GM10248 (cell line): ENCODE data around the gene DAG1.
"Not testable (repeated sequence)": the region's sequence is repeated elsewhere in the genome, so short reads cannot be mapped to it uniquely, and the experiment has no call there.

Experiments
- CTCF ChIA-PET: fragments of 300-600 bp; sonication (Branson Sonifier 250); formaldehyde crosslinking; extraction: SDS; loops from one replicate; lab custom pipeline; 2021; ENCODE audit warnings: antibody characterized with exemption; lab: Yijun Ruan, JAX
- POLR2A ChIA-PET: fragments of 350-650 bp; sonication (Branson Sonifier 250); formaldehyde crosslinking; extraction: SDS; loops from one replicate; lab custom pipeline; 2020; ENCODE audit warnings: antibody characterized with exemption; lab: Yijun Ruan, JAX
- DNase-seq: peaks from one replicate; pipeline ENCODE4 v3.0.0; 2012; ENCODE audit errors: extremely low spot score
- CTCF ChIP-seq: IDR thresholded peaks from 2 replicates; pipeline ENCODE4 v1.5.1; 2012; ENCODE audit warnings: mild to moderate bottlenecking, low read depth; ENCODE audit errors: extremely low read depth, missing control alignments, control extremely low read depth

The DAG1 gene

GRCh38 chr3:49484471-49484870 is 14.4 kb downstream of the DAG1 start:
- POLR2A ChIA-PET: no interaction called here
- CTCF ChIA-PET: interaction anchor here (1.0 kb wide), 1 partner anchor 12 kb away, joined by 3 read pairs; no protein-coding TSS in a partner anchor
- no peak for DNase-seq
- no peak for TF ChIP-seq CTCF

GRCh38 chr3:49489247-49489646 is 19.2 kb downstream of the DAG1 start:
- no peak for DNase-seq
- ChIA-PET POLR2A (no interaction called here), CTCF (interaction anchor here (0.9 to 1.3 kb wide), 2 partner anchors 13 to 182 kb away, joined by 3 to 4 read pairs; no protein-coding TSS in a partner anchor)
- TF ChIP-seq CTCF: no peak

- TF ChIP-seq CTCF: no peak
- no peak for DNase-seq
- ChIA-PET CTCF (interaction anchor here (0.9 to 1.8 kb wide), 4 partner anchors 18 to 47 kb away, joined by 3 to 6 read pairs (median 4); no protein-coding TSS in a partner anchor), POLR2A (interaction anchor here (0.7 kb wide), 1 partner anchor 386 kb away, joined by 4 read pairs; no protein-coding TSS in a partner anchor)
Observed at GRCh38 chr3:49492969-49493368, 22.9 kb downstream of the DAG1 start.

GRCh38 chr3:49493901-49494300 is 23.8 kb downstream of the DAG1 start:
- no peak for DNase-seq
- CTCF ChIA-PET: interaction anchor here (1.8 kb wide), 1 partner anchor 45 kb away, joined by 6 read pairs; no protein-coding TSS in a partner anchor
- POLR2A ChIA-PET: interaction anchor here (0.5 kb wide), 1 partner anchor 82 kb away, joined by 3 read pairs; the partner anchor contains the start of gene RHOA
- TF ChIP-seq CTCF: no peak

- DNase-seq: no peak
Observed at GRCh38 chr3:49495023-49495422, 25.0 kb downstream of the DAG1 start.

GRCh38 chr3:49496845-49497244 is 26.8 kb downstream of the DAG1 start:
- DNase-seq, CTCF ChIA-PET, POLR2A ChIA-PET: not testable (repeated sequence)

More at GRCh38 chr3:49495023-49495422, 25.0 kb downstream of the DAG1 start:
- TF ChIP-seq CTCF: no peak
- CTCF ChIA-PET: no interaction called here
- POLR2A ChIA-PET: no interaction called here

- ChIA-PET POLR2A (no interaction called here), CTCF (no interaction called here)
- TF ChIP-seq CTCF: no peak
- no peak for DNase-seq
Observed at GRCh38 chr3:49497606-49498005, 27.5 kb downstream of the DAG1 start.
